GM18907 (cell line): ENCODE measurements around the gene ELK3.

ENCODE experiments used
- ATAC-seq: cut with Tn5 transposase; IDR thresholded peaks from one replicate; pipeline ENCODE4 v1.9.1; 2021; ENCODE audit warnings: mild to moderate bottlenecking, moderate library complexity; ENCODE audit not compliant: unreplicated experiment

The ELK3 gene

GRCh38 chr12:96193725-96194575 is at the start of gene ELK3:
Gene ELK3 (plus strand): TSS chr12:96194375.
- peak; percentile 46 for ATAC-seq

- no peak for ATAC-seq
Measured at GRCh38 chr12:96146747-96147146, 47.4 kb upstream of the ELK3 start.

- no peak for ATAC-seq
Measured at GRCh38 chr12:96150442-96150841, 43.7 kb upstream of the ELK3 start.

GRCh38 chr12:96152164-96152563 is 42.0 kb upstream of the ELK3 start:
- no peak for ATAC-seq

GRCh38 chr12:96153131-96153725 is 40.9 kb upstream of the ELK3 start:
- ATAC-seq: no peak

- ATAC-seq: no peak
Measured at GRCh38 chr12:96155181-96155580, 39.0 kb upstream of the ELK3 start.

GRCh38 chr12:96155781-96156180 is 38.4 kb upstream of the ELK3 start:
- no peak for ATAC-seq

GRCh38 chr12:96156211-96156610 is 38.0 kb upstream of the ELK3 start:
- no peak for ATAC-seq

- no peak for ATAC-seq
Measured at GRCh38 chr12:96157427-96157826, 36.7 kb upstream of the ELK3 start.

GRCh38 chr12:96164951-96165811 is 29.0 kb upstream of the ELK3 start:
- no peak for ATAC-seq

GRCh38 chr12:96166765-96167164 is 27.4 kb upstream of the ELK3 start:
- ATAC-seq: no peak

GRCh38 chr12:96167492-96167891 is 26.7 kb upstream of the ELK3 start:
- ATAC-seq: no peak

- no peak for ATAC-seq
Measured at GRCh38 chr12:96170328-96170727, 23.8 kb upstream of the ELK3 start.

GRCh38 chr12:96170762-96171161 is 23.4 kb upstream of the ELK3 start:
- no peak for ATAC-seq

GRCh38 chr12:96171905-96172304 is 22.3 kb upstream of the ELK3 start:
- ATAC-seq: no peak

GRCh38 chr12:96172981-96173380 is 21.2 kb upstream of the ELK3 start:
- no peak for ATAC-seq

GRCh38 chr12:96176575-96176974 is 17.6 kb upstream of the ELK3 start:
- ATAC-seq: no peak

- no peak for ATAC-seq
Measured at GRCh38 chr12:96177013-96177412, 17.2 kb upstream of the ELK3 start.

- no peak for ATAC-seq
Measured at GRCh38 chr12:96183734-96184370, 10.3 kb upstream of the ELK3 start.

GRCh38 chr12:96185914-96186313 is 8.3 kb upstream of the ELK3 start:
- no peak for ATAC-seq
